HG03095 (cell line): ENCODE measurements around the gene LIMS2.

Experiments used
- ATAC-seq: cut with Tn5 transposase; IDR thresholded peaks from one replicate; pipeline ENCODE4 v1.9.1; 2021; ENCODE audit warnings: moderate library complexity; ENCODE audit not compliant: unreplicated experiment

The LIMS2 gene

GRCh38 chr2:127701651-127702394, 26.5 kb upstream of the LIMS2 start:
- ATAC-seq = peak; percentile 40

GRCh38 chr2:127701193-127701650, 25.9 kb upstream of the LIMS2 start, which contains the start of gene SFT2D3:
SFT2D3 (plus strand) TSS chr2:127701497; CDS start chr2:127701529, 32 bp downstream.
- peak; percentile 66 for ATAC-seq

GRCh38 chr2:127700527-127701192, 25.3 kb upstream of the LIMS2 start:
- peak; percentile 58 for ATAC-seq

GRCh38 chr2:127698553-127699355, 23.4 kb upstream of the LIMS2 start:
- ATAC-seq = no peak

GRCh38 chr2:127697482-127698180, 22.3 kb upstream of the LIMS2 start:
- ATAC-seq = no peak

GRCh38 chr2:127695491-127696472, 20.5 kb upstream of the LIMS2 start:
- ATAC-seq = no peak

GRCh38 chr2:127694986-127695385, 19.7 kb upstream of the LIMS2 start:
- ATAC-seq = no peak

GRCh38 chr2:127690696-127691095, 15.4 kb upstream of the LIMS2 start:
- no peak for ATAC-seq

GRCh38 chr2:127688405-127688804, 13.1 kb upstream of the LIMS2 start:
- ATAC-seq = no peak

- no peak for ATAC-seq
These were observed 10.2 kb upstream of the LIMS2 start for GRCh38 chr2:127685410-127686080.

GRCh38 chr2:127683757-127684156, 8.4 kb upstream of the LIMS2 start:
- ATAC-seq = no peak

- ATAC-seq = no peak
These were observed 7.7 kb upstream of the LIMS2 start for GRCh38 chr2:127683056-127683455.

- no peak for ATAC-seq
These were observed 6.9 kb upstream of the LIMS2 start for GRCh38 chr2:127681976-127682857.

- no peak for ATAC-seq
These were observed 6.0 kb upstream of the LIMS2 start for GRCh38 chr2:127681288-127681804.

- ATAC-seq = no peak
These were observed 5.5 kb upstream of the LIMS2 start for GRCh38 chr2:127680706-127681287.

GRCh38 chr2:127679680-127680361, 4.5 kb upstream of the LIMS2 start:
- ATAC-seq = no peak

GRCh38 chr2:127678991-127679390, 3.7 kb upstream of the LIMS2 start:
- ATAC-seq = no peak
